Activated CD8-positive, alpha-beta memory T cell treated with anti-CD3 and anti-CD28 coated beads, Interleukin-2, amount 10 ng/mL, durations not matched to agents 7 days and 5 days (primary cell): ENCODE results near the gene SEL1L. TPM values are rescaled to one million over a fixed set of nuclear protein-coding genes. Genes with fewer than 3 reads are reported as not detected.
"Not testable (repeated sequence)": the region's sequence is repeated elsewhere in the genome, so short reads cannot be mapped to it uniquely, and the experiment has no call there.

Source experiments
- ATAC-seq: fragments of 150-1000 bp; cut with Tn5 transposase; one replicate; pipeline ENCODE4 v1.10.0; 2021; ENCODE audit warnings: moderate library complexity
- CTCF ChIA-PET: fragments of 350-600 bp; sonication (Branson Sonifier 250); formaldehyde crosslinking; loops from one replicate; lab custom pipeline; 2021; ENCODE audit warnings: antibody characterized with exemption; lab: Charles Lee
- DNase-seq: peaks from one replicate; pipeline ENCODE4 v3.0.0-alpha.2; 2020
- H3K27ac Mint-ChIP-seq: one replicate; pipeline ENCODE4 v1.8.0; 2021; ENCODE audit warnings: mild to moderate bottlenecking, mixed read lengths
- H3K27me3 Mint-ChIP-seq: one replicate; pipeline ENCODE4 v1.8.0; 2021; ENCODE audit warnings: mixed read lengths
- H3K36me3 Mint-ChIP-seq: one replicate; pipeline ENCODE4 v1.8.0; 2021; ENCODE audit warnings: mild to moderate bottlenecking, mixed read lengths
- H3K4me1 Mint-ChIP-seq: one replicate; pipeline ENCODE4 v1.8.0; 2021; ENCODE audit warnings: mixed read lengths
- H3K4me3 Mint-ChIP-seq: one replicate; pipeline ENCODE4 v1.8.0; 2021; ENCODE audit warnings: mild to moderate bottlenecking, moderate library complexity, mixed read lengths
- H3K9me3 Mint-ChIP-seq: one replicate; pipeline ENCODE4 v1.8.0; 2022; ENCODE audit warnings: low read depth, mixed read lengths
- total RNA-seq, 2 experiments: library from RNA; stranded (reverse); gene quantifications; one replicate each; pipeline ENCODE4 v1.2.3, GENCODE V29; 2021

Gene SEL1L
- total RNA-seq, 2 experiments from 2014 or later: 59.0 to 65.3 TPM

- CTCF ChIA-PET: interaction anchor here (0.9 kb wide), 1 partner anchor 13 kb away, joined by 3 read pairs; no protein-coding TSS in a partner anchor
- H3K4me3 Mint-ChIP-seq: peak overlapping the region; percentile 12
- H3K36me3 Mint-ChIP-seq: peaks cover 13% of the 10 kb centered on the region
- ATAC-seq (peak; percentile 86), DNase-seq (no peak)
- peaks cover 5% of the 10 kb centered on the region for H3K9me3 Mint-ChIP-seq
- peaks cover 1% of the 10 kb centered on the region for H3K27me3 Mint-ChIP-seq
- H3K27ac Mint-ChIP-seq: peak overlapping the region; percentile 65
- H3K4me1 Mint-ChIP-seq: peaks cover 30% of the 10 kb centered on the region
Observed at GRCh38 chr14:81550001-81550637, 16.5 kb upstream of the SEL1L start.

- CTCF ChIA-PET, DNase-seq, H3K27ac Mint-ChIP-seq, H3K4me1 Mint-ChIP-seq, H3K36me3 Mint-ChIP-seq, H3K4me3 Mint-ChIP-seq, ATAC-seq, H3K9me3 Mint-ChIP-seq: not testable (repeated sequence)
- peaks cover 30% of the 10 kb centered on the region for H3K27me3 Mint-ChIP-seq
Observed at GRCh38 chr14:81541206-81541605, 7.6 kb upstream of the SEL1L start.

GRCh38 chr14:81537193-81537592, 3.5 kb upstream of the SEL1L start:
- Mint-ChIP-seq H3K9me3 (peaks cover 3% of the 10 kb centered on the region), H3K27ac (no peak overlapping the region), H3K4me1 (peaks cover 26% of the 10 kb centered on the region), H3K27me3 (peaks cover 12% of the 10 kb centered on the region), H3K36me3 (peaks cover 9% of the 10 kb centered on the region), H3K4me3 (no peak overlapping the region)
- ATAC-seq (no peak), DNase-seq (no peak)
- CTCF ChIA-PET: interaction anchor here (1.6 kb wide), 1 partner anchor 13 kb away, joined by 3 read pairs; no protein-coding TSS in a partner anchor

DNA sequence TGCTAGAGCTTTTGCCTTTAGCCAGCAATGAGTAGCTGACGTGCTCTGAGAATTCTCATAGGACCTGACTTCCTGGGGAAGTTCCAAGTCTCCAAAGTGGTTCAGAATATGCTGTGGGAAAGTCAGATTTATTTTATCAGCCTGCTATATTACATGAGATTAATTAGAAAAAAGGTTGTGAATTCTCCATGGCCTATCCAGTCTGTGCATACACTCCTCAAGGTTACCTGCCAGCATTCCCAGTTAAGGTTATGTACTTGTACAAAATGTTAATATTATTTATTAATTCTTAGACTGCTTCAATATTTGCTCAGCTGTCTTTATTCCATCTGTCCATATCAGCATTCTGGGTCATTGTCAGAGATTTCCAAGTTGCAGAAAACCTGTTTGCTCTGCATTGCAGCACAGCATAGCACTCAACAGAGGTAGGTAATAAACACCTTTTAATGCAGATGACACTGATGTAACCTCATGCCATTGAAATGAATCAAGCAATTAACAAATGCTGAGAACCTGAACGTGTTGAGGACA, 2.7 kb upstream of the SEL1L start:
- ATAC-seq (no peak), DNase-seq (no peak)
- Mint-ChIP-seq H3K4me3 (no peak overlapping the region), H3K36me3 (peaks cover 6% of the 10 kb centered on the region), H3K27ac (no peak overlapping the region), H3K9me3 (peaks cover 3% of the 10 kb centered on the region), H3K4me1 (peaks cover 32% of the 10 kb centered on the region), H3K27me3 (peaks cover 10% of the 10 kb centered on the region)
- CTCF ChIA-PET: interaction anchor here (1.6 kb wide), 1 partner anchor 13 kb away, joined by 3 read pairs; no protein-coding TSS in a partner anchor

GRCh38 chr14:81535396-81536164, 1.9 kb upstream of the SEL1L start:
- Mint-ChIP-seq H3K27me3 (peaks cover 8% of the 10 kb centered on the region), H3K4me3 (no peak overlapping the region), H3K27ac (no peak overlapping the region), H3K9me3 (peaks cover 3% of the 10 kb centered on the region), H3K36me3 (peaks cover 6% of the 10 kb centered on the region), H3K4me1 (peaks cover 34% of the 10 kb centered on the region)
- CTCF ChIA-PET: interaction anchor here (1.6 kb wide), 1 partner anchor 14 kb away, joined by 3 read pairs; no protein-coding TSS in a partner anchor
- ATAC-seq (no peak), DNase-seq (no peak)

- peaks cover 36% of the 10 kb centered on the region for H3K4me1 Mint-ChIP-seq
- peaks cover 6% of the 10 kb centered on the region for H3K36me3 Mint-ChIP-seq
Observed at GRCh38 chr14:81534510-81535074, 939 bp upstream of the SEL1L start.

GRCh38 chr14:81533212-81533535, 479 bp downstream of the SEL1L start:
- DNase-seq: no peak
- Mint-ChIP-seq H3K4me1 (peaks cover 45% of the 10 kb centered on the region), H3K27me3 (no peaks in the 10 kb centered on the region), H3K36me3 (peaks cover 5% of the 10 kb centered on the region), H3K9me3 (peaks cover 3% of the 10 kb centered on the region), H3K27ac (peak overlapping the region; percentile 85), H3K4me3 (peak overlapping the region; percentile 92)
- CTCF ChIA-PET: interaction anchor here (1.8 to 2.8 kb wide), 2 partner anchors 10 to 68 kb away, joined by 9 to 13 read pairs; no protein-coding TSS in a partner anchor
- ATAC-seq: no peak

More at GRCh38 chr14:81534510-81535074, 939 bp upstream of the SEL1L start:
- peaks cover 3% of the 10 kb centered on the region for H3K9me3 Mint-ChIP-seq
- DNase-seq: no peak
- CTCF ChIA-PET: interaction anchor here (2.8 kb wide), 1 partner anchor 12 kb away, joined by 13 read pairs; no protein-coding TSS in a partner anchor
- ATAC-seq: no peak
- no peak overlapping the region for H3K27ac Mint-ChIP-seq
- H3K27me3 Mint-ChIP-seq: peaks cover 5% of the 10 kb centered on the region
- peak overlapping the region; percentile 40 for H3K4me3 Mint-ChIP-seq

- Mint-ChIP-seq H3K36me3 (peaks cover 20% of the 10 kb centered on the region), H3K4me3 (no peak overlapping the region), H3K27ac (no peak overlapping the region), H3K4me1 (peaks cover 39% of the 10 kb centered on the region), H3K27me3 (no peaks in the 10 kb centered on the region), H3K9me3 (no peaks in the 10 kb centered on the region)
- no peak for ATAC-seq
- DNase-seq: no peak
- CTCF ChIA-PET: no interaction called here
Observed at GRCh38 chr14:81529391-81529790, 4.3 kb downstream of the SEL1L start.

GRCh38 chr14:81525129-81525528, 8.5 kb downstream of the SEL1L start:
- no peak overlapping the region for H3K27ac Mint-ChIP-seq
- no peak overlapping the region for H3K4me3 Mint-ChIP-seq
- peaks cover 46% of the 10 kb centered on the region for H3K36me3 Mint-ChIP-seq
- no peaks in the 10 kb centered on the region for H3K27me3 Mint-ChIP-seq
- peaks cover 40% of the 10 kb centered on the region for H3K4me1 Mint-ChIP-seq
- no peak for ATAC-seq
- no peak for DNase-seq
- CTCF ChIA-PET: interaction anchor here (0.6 kb wide), 1 partner anchor 41 kb away, joined by 3 read pairs; no protein-coding TSS in a partner anchor
- H3K9me3 Mint-ChIP-seq: no peaks in the 10 kb centered on the region

DNA sequence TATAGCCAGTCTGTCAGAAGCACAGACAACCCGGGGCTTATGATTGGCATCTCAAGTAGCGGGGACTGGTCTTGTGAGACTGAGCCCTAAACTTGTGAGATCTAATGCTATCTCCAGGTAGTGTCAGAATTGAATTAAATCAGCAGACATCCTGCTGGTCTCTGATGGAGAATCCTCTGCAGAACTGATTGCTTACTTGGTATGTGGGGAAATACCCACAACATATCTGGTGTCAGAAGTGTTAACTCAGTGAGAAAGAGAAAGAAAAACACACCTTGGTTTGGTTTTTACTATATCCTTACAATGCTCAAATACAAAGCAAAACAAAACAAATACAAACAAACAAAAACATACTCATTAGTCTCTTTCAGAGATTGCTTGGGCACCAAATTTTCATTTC, 10.0 kb downstream of the SEL1L start:
- no peaks in the 10 kb centered on the region for H3K27me3 Mint-ChIP-seq
- ATAC-seq (peak; percentile 75), DNase-seq (no peak)
- peaks cover 45% of the 10 kb centered on the region for H3K4me1 Mint-ChIP-seq
- no peak overlapping the region for H3K4me3 Mint-ChIP-seq
- peaks cover 59% of the 10 kb centered on the region for H3K36me3 Mint-ChIP-seq
- CTCF ChIA-PET: interaction anchor here (0.7 to 3.1 kb wide), 2 partner anchors 10 to 59 kb away, joined by 3 to 13 read pairs; partner anchors contain the start of gene SEL1L
- peak overlapping the region; percentile 11 for H3K27ac Mint-ChIP-seq
- no peaks in the 10 kb centered on the region for H3K9me3 Mint-ChIP-seq

GRCh38 chr14:81523016-81523415, 10.6 kb downstream of the SEL1L start:
- peaks cover 42% of the 10 kb centered on the region for H3K4me1 Mint-ChIP-seq
- peaks cover 59% of the 10 kb centered on the region for H3K36me3 Mint-ChIP-seq
- DNase-seq (no peak), ATAC-seq (no peak)
- H3K4me3 Mint-ChIP-seq: no peak overlapping the region
- H3K27ac Mint-ChIP-seq: no peak overlapping the region
- no peaks in the 10 kb centered on the region for H3K27me3 Mint-ChIP-seq
- CTCF ChIA-PET: interaction anchor here (0.7 to 3.1 kb wide), 2 partner anchors 10 to 58 kb away, joined by 3 to 13 read pairs; partner anchors contain the start of gene SEL1L
- no peaks in the 10 kb centered on the region for H3K9me3 Mint-ChIP-seq

- Mint-ChIP-seq H3K36me3 (peaks cover 53% of the 10 kb centered on the region), H3K27ac (no peak overlapping the region), H3K27me3 (no peaks in the 10 kb centered on the region), H3K9me3 (no peaks in the 10 kb centered on the region), H3K4me3 (no peak overlapping the region), H3K4me1 (peaks cover 39% of the 10 kb centered on the region)
- DNase-seq: no peak
- CTCF ChIA-PET: interaction anchor here (1.1 to 3.1 kb wide), 2 partner anchors 10 to 12 kb away, joined by 5 to 13 read pairs; partner anchors contain the start of gene SEL1L
- ATAC-seq: no peak
Observed at GRCh38 chr14:81521356-81521755, 12.3 kb downstream of the SEL1L start.
